H9 (cell line): ENCODE results near the gene STK24. TPM values are rescaled to one million over a fixed set of nuclear protein-coding genes. Genes with fewer than 3 reads are reported as not detected.
A peak's percentile ranks its signal among the peaks of the same experiment; 100 is the strongest.

Experiments
- DNase-seq: peaks from one replicate; pipeline ENCODE4 v3.0.0-alpha.2; 2017
- H2AFZ ChIP-seq: one replicate; pipeline ENCODE4 v1.6.1; 2013; ENCODE audit warnings: mild to moderate bottlenecking, low read length, control low read depth, moderate library complexity
- H2AK5ac ChIP-seq: 2 replicates; pipeline ENCODE4 v1.6.1; 2013; ENCODE audit warnings: low read length, control low read depth, mixed read lengths; ENCODE audit not compliant: insufficient read length
- H2BK120ac ChIP-seq: one replicate; pipeline ENCODE4 v1.6.1; 2013; ENCODE audit warnings: low read depth, mild to moderate bottlenecking, low read length, control low read depth, inconsistent platforms; ENCODE audit not compliant: poor library complexity, severe bottlenecking
- H2BK12ac ChIP-seq: 2 replicates; pipeline ENCODE4 v1.6.1; 2013; ENCODE audit warnings: low read length, control low read depth, mixed read lengths, low read depth; ENCODE audit not compliant: insufficient read length
- H2BK15ac ChIP-seq: 2 replicates; pipeline ENCODE4 v1.6.1; 2013; ENCODE audit warnings: low read depth, low read length, control low read depth
- H2BK20ac ChIP-seq: one replicate; pipeline ENCODE4 v1.6.1; 2013; ENCODE audit warnings: low read depth, mild to moderate bottlenecking, low read length, control low read depth, inconsistent platforms; ENCODE audit not compliant: poor library complexity, severe bottlenecking
- H2BK5ac ChIP-seq: 2 replicates; pipeline ENCODE4 v1.6.1; 2013; ENCODE audit warnings: low read length, control low read depth, mixed read lengths; ENCODE audit not compliant: insufficient read length
- H3K14ac ChIP-seq: 2 replicates; pipeline ENCODE4 v1.6.1; 2013; ENCODE audit warnings: low read length, control low read depth; ENCODE audit not compliant: insufficient read depth
- H3K18ac ChIP-seq: 2 replicates; pipeline ENCODE4 v1.6.1; 2013; ENCODE audit warnings: low read depth, mild to moderate bottlenecking, mixed read lengths, low read length, control low read depth; ENCODE audit not compliant: insufficient read length
- H3K23ac ChIP-seq: 2 replicates; pipeline ENCODE4 v1.6.1; 2013; ENCODE audit warnings: low read length, control low read depth, mixed read lengths, low read depth; ENCODE audit not compliant: insufficient read length
- H3K23me2 ChIP-seq: 2 replicates; pipeline ENCODE4 v1.6.1; 2013; ENCODE audit warnings: low read depth, mild to moderate bottlenecking, mixed read lengths, low read length, control low read depth; ENCODE audit not compliant: insufficient read length, poor library complexity, severe bottlenecking
- H3K27ac ChIP-seq: 2 replicates; pipeline ENCODE4 v1.5.1; 2013; ENCODE audit warnings: low read length, control low read depth, mixed read lengths, low read depth; ENCODE audit not compliant: insufficient read length
- H3K27me3 ChIP-seq: 2 replicates; pipeline ENCODE4 v1.6.1; 2013; ENCODE audit warnings: low read length, control low read depth, inconsistent platforms; ENCODE audit not compliant: insufficient read depth
- H3K4ac ChIP-seq: 2 replicates; pipeline ENCODE4 v1.6.1; 2013; ENCODE audit warnings: low read depth, mild to moderate bottlenecking, control low read depth, inconsistent platforms, low read length, moderate library complexity
- H3K4me1 ChIP-seq: 2 replicates; pipeline ENCODE4 v1.6.1; 2013; ENCODE audit warnings: low read length, control low read depth, inconsistent platforms; ENCODE audit not compliant: insufficient read depth
- H3K4me2 ChIP-seq: 2 replicates; pipeline ENCODE4 v1.6.1; 2013; ENCODE audit warnings: low read length, control low read depth, mixed read lengths; ENCODE audit not compliant: insufficient read length, insufficient read depth
- H3K56ac ChIP-seq: 2 replicates; pipeline ENCODE4 v1.6.1; 2013; ENCODE audit warnings: low read depth, mild to moderate bottlenecking, mixed read lengths, low read length, control low read depth; ENCODE audit not compliant: insufficient read length
- H3K79me1 ChIP-seq: 2 replicates; pipeline ENCODE4 v1.6.1; 2013; ENCODE audit warnings: low read depth, mild to moderate bottlenecking, moderate library complexity, low read length, control low read depth, inconsistent platforms; ENCODE audit not compliant: insufficient read depth, poor library complexity, severe bottlenecking
- H3K79me2 ChIP-seq: 2 replicates; pipeline ENCODE4 v1.6.1; 2013; ENCODE audit warnings: low read length, control low read depth, inconsistent platforms; ENCODE audit not compliant: insufficient read depth
- H3K9ac ChIP-seq: 2 replicates; pipeline ENCODE4 v1.6.1; 2013; ENCODE audit warnings: low read length, control low read depth, mixed read lengths; ENCODE audit not compliant: insufficient read length; ENCODE audit errors: extremely low read depth
- H3K9me3 ChIP-seq: one replicate; pipeline ENCODE4 v1.6.1; 2013; ENCODE audit warnings: low read depth, low read length, inconsistent platforms; ENCODE audit not compliant: control insufficient read depth
- H3T11ph ChIP-seq: one replicate; pipeline ENCODE4 v1.6.1; 2013; ENCODE audit warnings: mild to moderate bottlenecking, low read length, control low read depth, inconsistent platforms
- H4K20me1 ChIP-seq: one replicate; pipeline ENCODE4 v1.6.1; 2013; ENCODE audit not compliant: control insufficient read depth, insufficient read length, insufficient read depth
- H4K5ac ChIP-seq: 2 replicates; pipeline ENCODE4 v1.6.1; 2013; ENCODE audit warnings: low read depth, mild to moderate bottlenecking, mixed read lengths, low read length, control low read depth; ENCODE audit not compliant: insufficient read length
- H4K8ac ChIP-seq: replicated peaks from 2 replicates; pipeline ENCODE4 v1.6.1; 2013; ENCODE audit warnings: low read length, control low read depth, mixed read lengths, low read depth; ENCODE audit not compliant: insufficient read length
- H4K91ac ChIP-seq: 2 replicates; pipeline ENCODE4 v1.6.1; 2013; ENCODE audit warnings: low read depth, mild to moderate bottlenecking, moderate library complexity, mixed read lengths, low read length, control low read depth; ENCODE audit not compliant: insufficient read length
- H3K27ac Mint-ChIP-seq, 3 experiments: 2 replicates in 2 of 3; 3 replicates in 1 of 3; pipeline ENCODE4 v1.8.0; 2020 to 2021; ENCODE audit warnings: mixed read lengths in 3 of 3, mild to moderate bottlenecking in 1 of 3, moderate library complexity in 1 of 3
- H3K27me3 Mint-ChIP-seq: 2 replicates; pipeline ENCODE4 v1.8.0; 2021; ENCODE audit warnings: low read depth, mild to moderate bottlenecking, moderate library complexity, mixed read lengths
- H3K36me3 Mint-ChIP-seq, 3 experiments: 2 replicates in 2 of 3; 3 replicates in 1 of 3; pipeline ENCODE4 v1.8.0; 2020 to 2021; ENCODE audit warnings: low read depth in 3 of 3, mixed read lengths in 3 of 3; ENCODE audit not compliant: insufficient read depth in 1 of 3
- H3K4me1 Mint-ChIP-seq, 2 experiments: 2 replicates each; pipeline ENCODE4 v1.8.0; 2020; ENCODE audit warnings: mixed read lengths in 2 of 2
- H3K4me3 Mint-ChIP-seq, 2 experiments: 2 replicates in 1 of 2; 3 replicates in 1 of 2; pipeline ENCODE4 v1.8.0; 2020 to 2021; ENCODE audit warnings: mild to moderate bottlenecking in 2 of 2, mixed read lengths in 2 of 2, moderate library complexity in 1 of 2
- H3K9me3 Mint-ChIP-seq, 2 experiments: 2 replicates in 1 of 2; 3 replicates in 1 of 2; pipeline ENCODE4 v1.8.0; 2020; ENCODE audit warnings: mild to moderate bottlenecking in 2 of 2, mixed read lengths in 2 of 2, moderate library complexity in 1 of 2
- CTCF ChIP-seq: fragments of 200-600 bp; sonication (generic); conservative IDR thresholded peaks from 3 replicates; pipeline ENCODE4 v1.8.0; 2021; ENCODE audit warnings: antibody characterized with exemption, mild to moderate bottlenecking
- WGBS: extraction: QIAGEN DNeasy Blood & Tissue Kit; methylation state at CpG from one replicate; pipeline ENCODE4 v1.1.7; 2013; ENCODE audit warnings: missing lambda C conversion rate, low lambda C conversion rate, mixed read lengths; ENCODE audit not compliant: insufficient read length; ENCODE audit errors: extremely low coverage; 5-methylcytosine and 5-hydroxymethylcytosine counted together
- total RNA-seq: library from RNA; stranded (reverse); gene quantifications from 2 replicates; pipeline ENCODE4 v1.2.1, GENCODE V29; 2021

Gene STK24
- total RNA-seq, 1 experiment from 2014 or later: 134 TPM

- no peaks in the 10 kb centered on the region for H3K9me3 ChIP-seq
- H4K5ac ChIP-seq: no peak overlapping the region
- H3K27me3 Mint-ChIP-seq: no peaks in the 10 kb centered on the region; the same call in 1 of the 2 replicates
- no CpG with 5 or more reads among the region's 6 CpGs for WGBS
- H3K79me1 ChIP-seq: no peaks in the 10 kb centered on the region
- no peak overlapping the region for H2BK20ac ChIP-seq
- H2AK5ac ChIP-seq: no peak overlapping the region
- no peak overlapping the region for H3K27ac ChIP-seq
- H3K23me2 ChIP-seq: peaks cover under 1% of the 10 kb centered on the region
- H2BK120ac ChIP-seq: no peak overlapping the region
- no peak overlapping the region for H3K14ac ChIP-seq
- no peak for TF ChIP-seq CTCF
- DNase-seq: no peak
- no peaks in the 10 kb centered on the region for H3K4me1 ChIP-seq
- H2BK12ac ChIP-seq: no peak overlapping the region
- H3K23ac ChIP-seq: no peak overlapping the region
- H3K9ac ChIP-seq: no peak overlapping the region
- H3K9me3 Mint-ChIP-seq: no peaks in the 10 kb centered on the region
- peaks cover 10 to 23% of the 10 kb centered on the region in 2 experiments for H3K4me1 Mint-ChIP-seq
- H2AFZ ChIP-seq: no peak overlapping the region
- H3K36me3 Mint-ChIP-seq: no peaks in the 10 kb centered on the region
- no peak overlapping the region for H3K4ac ChIP-seq
- no peaks in the 10 kb centered on the region for H3K79me2 ChIP-seq
- H3T11ph ChIP-seq: no peak overlapping the region
- H3K4me2 ChIP-seq: no peak overlapping the region
- H4K20me1 ChIP-seq: no peaks in the 10 kb centered on the region
- no peak overlapping the region for H3K27ac Mint-ChIP-seq
- no peak overlapping the region for H4K91ac ChIP-seq
- no peak overlapping the region for H2BK15ac ChIP-seq
- no peak overlapping the region for H4K8ac ChIP-seq
- peak overlapping the region in 1 of 2 experiments; percentile 1; a peak in 1 of 5 replicates for H3K4me3 Mint-ChIP-seq
- H3K56ac ChIP-seq: no peak overlapping the region
- H3K27me3 ChIP-seq: no peaks in the 10 kb centered on the region
- H3K18ac ChIP-seq: no peak overlapping the region
- no peak overlapping the region for H2BK5ac ChIP-seq
Measured at GRCh38 chr13:98582947-98583346, 6.0 kb upstream of the STK24 start.
